Measurements from ENCODE around the gene POP4. TPM values are rescaled to one million over a fixed set of nuclear protein-coding genes. Genes with fewer than 3 reads are reported as not detected.

POP4 gene
- total RNA-seq, 1 experiment from 2014 or later = 116 TPM

DNA sequence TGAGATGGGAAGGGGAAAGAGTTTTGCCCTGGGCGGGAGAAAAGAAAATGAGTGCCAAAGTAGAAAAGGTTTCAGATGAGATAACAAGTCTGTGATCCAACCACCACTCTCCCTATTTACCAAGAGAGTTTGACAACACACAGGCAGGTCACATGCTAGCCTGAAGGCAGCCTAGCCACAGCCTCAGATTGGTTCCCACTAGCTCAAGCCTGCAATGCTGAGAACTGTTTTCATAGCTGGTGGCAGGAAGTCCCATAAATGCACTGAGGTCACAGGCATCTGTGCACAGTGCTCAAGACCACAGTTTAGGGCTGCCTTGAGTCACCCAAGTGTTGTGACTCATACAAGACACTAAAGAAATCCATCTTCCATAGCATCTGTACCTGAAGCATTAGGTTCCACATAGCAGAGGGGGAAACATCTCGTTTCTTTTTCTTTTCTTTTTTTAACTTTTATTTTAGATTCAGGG is 18.5 kb upstream of the POP4 start:
- no peak for ATAC-seq
- CTCF ChIA-PET = no interaction called here
- Histone ChIP-seq H3K9me3 (ENCODE audit: control insufficient read depth, insufficient read depth, low read depth, low read length) (no peaks in the 10 kb centered on the region), H3K4me3 (ENCODE audit: low read depth in 2 of 2, low read length in 2 of 2) (no peak overlapping the region), H3K4me1 (ENCODE audit: control insufficient read depth, insufficient read depth, low read length) (no peaks in the 10 kb centered on the region), H3K27me3 (ENCODE audit: control insufficient read depth, insufficient read depth, low read length) (peaks cover 36% of the 10 kb centered on the region), H3K36me3 (ENCODE audit: control insufficient read depth, insufficient read depth, low read length) (no peaks in the 10 kb centered on the region), H3K27ac (ENCODE audit: low read length) (no peak overlapping the region)
- BruUV-seq (replicated peaks) = no TSS peak
- in situ Hi-C loops (cut with HindIII; ENCODE audit: low pct_unique_long_range_greater_than_20kb, low sequenced_read_pairs) = no loop called here
- POLR2A ChIA-PET = no interaction called here
- no peak for DNase-seq (ENCODE audit: low read depth, low spot score)
- intact Hi-C loops (cut with micrococcal nuclease; ENCODE audit: unreplicated experiment) = no loop called here
- TF ChIP-seq SIN3A (IDR thresholded peaks at IDR 0.05; ENCODE audit: borderline replicate concordance, insufficient read depth, low read depth, low read length) (no peak), POLR2AphosphoS5 (IDR thresholded peaks at IDR 0.05; ENCODE audit: low read depth, low read length) (no peak), TCF7L2 (IDR thresholded peaks at IDR 0.05; ENCODE audit: low read depth, low read length) (no peak)
- TF ChIP-seq, protein P1, sequence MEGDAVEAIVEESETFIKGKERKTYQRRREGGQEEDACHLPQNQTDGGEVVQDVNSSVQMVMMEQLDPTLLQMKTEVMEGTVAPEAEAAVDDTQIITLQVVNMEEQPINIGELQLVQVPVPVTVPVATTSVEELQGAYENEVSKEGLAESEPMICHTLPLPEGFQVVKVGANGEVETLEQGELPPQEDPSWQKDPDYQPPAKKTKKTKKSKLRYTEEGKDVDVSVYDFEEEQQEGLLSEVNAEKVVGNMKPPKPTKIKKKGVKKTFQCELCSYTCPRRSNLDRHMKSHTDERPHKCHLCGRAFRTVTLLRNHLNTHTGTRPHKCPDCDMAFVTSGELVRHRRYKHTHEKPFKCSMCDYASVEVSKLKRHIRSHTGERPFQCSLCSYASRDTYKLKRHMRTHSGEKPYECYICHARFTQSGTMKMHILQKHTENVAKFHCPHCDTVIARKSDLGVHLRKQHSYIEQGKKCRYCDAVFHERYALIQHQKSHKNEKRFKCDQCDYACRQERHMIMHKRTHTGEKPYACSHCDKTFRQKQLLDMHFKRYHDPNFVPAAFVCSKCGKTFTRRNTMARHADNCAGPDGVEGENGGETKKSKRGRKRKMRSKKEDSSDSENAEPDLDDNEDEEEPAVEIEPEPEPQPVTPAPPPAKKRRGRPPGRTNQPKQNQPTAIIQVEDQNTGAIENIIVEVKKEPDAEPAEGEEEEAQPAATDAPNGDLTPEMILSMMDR (IDR thresholded peaks at IDR 0.05) = no peak
- TF ChIP-seq, protein P2, sequence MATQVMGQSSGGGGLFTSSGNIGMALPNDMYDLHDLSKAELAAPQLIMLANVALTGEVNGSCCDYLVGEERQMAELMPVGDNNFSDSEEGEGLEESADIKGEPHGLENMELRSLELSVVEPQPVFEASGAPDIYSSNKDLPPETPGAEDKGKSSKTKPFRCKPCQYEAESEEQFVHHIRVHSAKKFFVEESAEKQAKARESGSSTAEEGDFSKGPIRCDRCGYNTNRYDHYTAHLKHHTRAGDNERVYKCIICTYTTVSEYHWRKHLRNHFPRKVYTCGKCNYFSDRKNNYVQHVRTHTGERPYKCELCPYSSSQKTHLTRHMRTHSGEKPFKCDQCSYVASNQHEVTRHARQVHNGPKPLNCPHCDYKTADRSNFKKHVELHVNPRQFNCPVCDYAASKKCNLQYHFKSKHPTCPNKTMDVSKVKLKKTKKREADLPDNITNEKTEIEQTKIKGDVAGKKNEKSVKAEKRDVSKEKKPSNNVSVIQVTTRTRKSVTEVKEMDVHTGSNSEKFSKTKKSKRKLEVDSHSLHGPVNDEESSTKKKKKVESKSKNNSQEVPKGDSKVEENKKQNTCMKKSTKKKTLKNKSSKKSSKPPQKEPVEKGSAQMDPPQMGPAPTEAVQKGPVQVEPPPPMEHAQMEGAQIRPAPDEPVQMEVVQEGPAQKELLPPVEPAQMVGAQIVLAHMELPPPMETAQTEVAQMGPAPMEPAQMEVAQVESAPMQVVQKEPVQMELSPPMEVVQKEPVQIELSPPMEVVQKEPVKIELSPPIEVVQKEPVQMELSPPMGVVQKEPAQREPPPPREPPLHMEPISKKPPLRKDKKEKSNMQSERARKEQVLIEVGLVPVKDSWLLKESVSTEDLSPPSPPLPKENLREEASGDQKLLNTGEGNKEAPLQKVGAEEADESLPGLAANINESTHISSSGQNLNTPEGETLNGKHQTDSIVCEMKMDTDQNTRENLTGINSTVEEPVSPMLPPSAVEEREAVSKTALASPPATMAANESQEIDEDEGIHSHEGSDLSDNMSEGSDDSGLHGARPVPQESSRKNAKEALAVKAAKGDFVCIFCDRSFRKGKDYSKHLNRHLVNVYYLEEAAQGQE (IDR thresholded peaks at IDR 0.05; ENCODE audit: insufficient read depth in 1 of 2, low read depth in 2 of 2, low read length in 1 of 2) = no peak

DNA sequence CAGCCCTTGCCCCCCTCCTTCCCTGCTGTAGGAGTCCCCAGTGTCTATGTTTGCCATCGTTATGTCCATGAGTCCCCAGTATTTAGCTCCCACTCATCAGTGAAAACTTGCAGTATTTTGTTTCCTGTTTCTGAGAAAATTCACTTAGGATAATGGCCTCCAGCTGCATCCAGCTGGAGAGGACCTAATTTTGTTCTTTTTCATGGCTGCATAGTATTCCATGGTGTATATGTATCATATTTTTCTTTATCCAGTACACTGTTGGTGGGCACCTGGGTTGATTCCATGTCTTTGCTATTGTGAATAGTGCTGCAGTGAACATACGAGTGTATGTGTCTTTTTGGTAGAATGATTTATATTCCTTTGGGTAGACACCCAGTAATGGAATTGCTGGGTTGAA is 18.0 kb upstream of the POP4 start:
- BruUV-seq (replicated peaks) = no TSS peak
- ChIA-PET CTCF (no interaction called here), POLR2A (no interaction called here)
- H3K4me1 ChIP-seq (ENCODE audit: control insufficient read depth, insufficient read depth, low read length) = no peaks in the 10 kb centered on the region
- peaks cover 34% of the 10 kb centered on the region for H3K27me3 ChIP-seq (ENCODE audit: control insufficient read depth, insufficient read depth, low read length)
- ATAC-seq = no peak
- no peak for DNase-seq (ENCODE audit: low read depth, low spot score)
- no peak overlapping the region for H3K27ac ChIP-seq (ENCODE audit: low read length)
- intact Hi-C loops (cut with micrococcal nuclease; ENCODE audit: unreplicated experiment) (no loop called here), in situ Hi-C loops (cut with HindIII; ENCODE audit: low pct_unique_long_range_greater_than_20kb, low sequenced_read_pairs) (no loop called here)
- H3K4me3 ChIP-seq (ENCODE audit: low read depth in 2 of 2, low read length in 2 of 2) = no peak overlapping the region
- no peaks in the 10 kb centered on the region for H3K36me3 ChIP-seq (ENCODE audit: control insufficient read depth, insufficient read depth, low read length)
- TF ChIP-seq, protein P1 (IDR thresholded peaks at IDR 0.05) = no peak
- TF ChIP-seq POLR2AphosphoS5 (IDR thresholded peaks at IDR 0.05; ENCODE audit: low read depth, low read length) (no peak), SIN3A (IDR thresholded peaks at IDR 0.05; ENCODE audit: borderline replicate concordance, insufficient read depth, low read depth, low read length) (no peak), TCF7L2 (IDR thresholded peaks at IDR 0.05; ENCODE audit: low read depth, low read length) (no peak)
- TF ChIP-seq, protein P2 (IDR thresholded peaks at IDR 0.05; ENCODE audit: insufficient read depth in 1 of 2, low read depth in 2 of 2, low read length in 1 of 2) = no peak
- H3K9me3 ChIP-seq (ENCODE audit: control insufficient read depth, insufficient read depth, low read depth, low read length) = no peaks in the 10 kb centered on the region

Measured in Panc1 (cell line).